Posterior cingulate gyrus (tissue), 11 donors: ENCODE results near the gene CUBN.

Experiments used
- DNase-seq, 10 donors: peaks; one replicate each; pipeline versions ENCODE4 v3.0.0 to v3.0.0-alpha.2; 2020 to 2021; ENCODE audit warnings: mixed read lengths in 3 of 10
- intact Hi-C: fragments of 100-400 bp; cut with DNase I; formaldehyde crosslinking; loops from one replicate; pipeline ENCODE4 v1.15.1; 2023

The CUBN gene

DNA sequence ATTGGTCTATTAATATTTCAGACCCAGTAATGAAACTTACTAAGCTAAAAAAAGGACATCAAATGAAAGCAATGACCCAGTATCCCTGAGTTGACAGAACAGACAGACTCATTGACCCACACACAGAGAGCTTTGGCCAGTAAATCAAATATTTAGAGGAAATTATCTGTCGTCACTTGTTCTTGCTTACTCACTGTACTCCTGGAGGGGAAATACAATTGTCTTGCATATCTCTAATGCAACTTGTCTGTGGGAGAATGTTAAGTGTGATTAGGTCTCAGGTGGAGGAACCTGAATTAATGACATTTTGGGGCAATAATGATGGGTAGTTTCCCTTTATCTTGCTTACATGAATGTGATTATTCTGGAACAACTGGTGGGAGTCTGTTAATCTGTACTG lies 80.4 kb downstream of the CUBN start:
- intact Hi-C loops, result no loop called here

DNA sequence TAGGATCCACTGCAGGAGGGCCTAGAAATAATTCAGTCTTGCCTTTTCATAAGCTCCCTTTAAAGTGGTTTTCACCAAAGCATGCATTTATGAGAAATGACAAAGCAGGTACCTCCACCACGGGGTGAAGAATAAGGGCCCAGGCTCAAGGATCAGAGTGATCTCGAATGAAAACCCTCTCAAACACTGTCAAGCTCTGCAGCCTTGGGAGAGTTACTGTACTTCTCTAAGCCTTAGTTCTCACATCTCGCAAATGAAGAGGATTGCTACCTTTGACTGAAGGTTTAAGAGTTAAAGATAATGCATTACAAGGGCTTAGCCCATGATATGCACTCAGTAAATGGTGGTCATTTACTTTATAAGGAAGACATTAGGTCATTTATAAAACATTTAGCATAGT lies 81.7 kb downstream of the CUBN start:
- DNase-seq, result no peak
- intact Hi-C loops, result no loop called here

More for the DNA sequence above, 80.4 kb downstream of the CUBN start:
- no peak for DNase-seq

DNA sequence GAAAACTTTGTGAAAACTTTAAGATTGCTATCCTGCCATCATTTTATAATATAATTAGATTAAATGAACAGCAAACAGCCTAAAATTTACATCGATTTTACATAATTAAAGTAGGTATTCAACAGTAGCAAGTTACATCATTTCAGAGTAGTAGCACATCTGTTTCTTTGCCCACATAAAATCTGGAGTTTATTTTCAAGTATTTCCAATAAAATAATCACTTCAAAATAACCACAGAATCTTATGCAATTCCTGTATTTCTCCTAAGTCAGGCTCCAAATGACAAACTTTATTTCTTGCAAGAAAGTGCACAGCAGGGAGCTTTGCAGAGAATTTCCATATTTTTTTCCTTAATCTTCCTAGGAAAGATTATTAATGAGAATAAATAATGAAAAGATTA lies 82.6 kb downstream of the CUBN start:
- intact Hi-C loops, result no loop called here

GRCh38 chr10:17043586-17043985 lies 86.0 kb downstream of the CUBN start:
- DNase-seq, result no peak
- intact Hi-C loops, result no loop called here

More for the DNA sequence above, 82.6 kb downstream of the CUBN start:
- no peak for DNase-seq

- intact Hi-C loops, result no loop called here
- no peak for DNase-seq
Observed at GRCh38 chr10:17041626-17042520, 87.7 kb downstream of the CUBN start.

- no peak for DNase-seq
- intact Hi-C loops, result no loop called here
Observed at GRCh38 chr10:17038627-17039026, 91.0 kb downstream of the CUBN start.

DNA sequence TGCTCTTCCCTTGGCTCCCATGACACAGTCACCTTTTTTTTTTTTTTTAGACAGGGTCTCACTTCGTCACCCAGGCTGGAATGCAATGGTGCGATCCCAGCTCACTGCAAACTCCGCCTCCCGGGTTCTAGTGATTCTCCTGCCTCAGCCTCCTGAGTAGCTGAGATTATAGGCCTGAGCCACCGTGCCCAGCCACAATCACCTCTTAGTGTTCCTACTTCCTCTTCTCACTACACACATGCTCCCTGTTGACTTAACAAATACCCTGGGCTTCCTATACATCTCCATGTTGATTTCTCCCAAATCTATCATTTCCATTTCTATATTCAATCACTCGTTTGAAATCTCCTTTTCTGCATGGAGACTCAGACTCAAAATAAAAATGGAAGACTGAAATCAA lies 91.7 kb downstream of the CUBN start:
- intact Hi-C loops, result no loop called here
- DNase-seq, result no peak

DNA sequence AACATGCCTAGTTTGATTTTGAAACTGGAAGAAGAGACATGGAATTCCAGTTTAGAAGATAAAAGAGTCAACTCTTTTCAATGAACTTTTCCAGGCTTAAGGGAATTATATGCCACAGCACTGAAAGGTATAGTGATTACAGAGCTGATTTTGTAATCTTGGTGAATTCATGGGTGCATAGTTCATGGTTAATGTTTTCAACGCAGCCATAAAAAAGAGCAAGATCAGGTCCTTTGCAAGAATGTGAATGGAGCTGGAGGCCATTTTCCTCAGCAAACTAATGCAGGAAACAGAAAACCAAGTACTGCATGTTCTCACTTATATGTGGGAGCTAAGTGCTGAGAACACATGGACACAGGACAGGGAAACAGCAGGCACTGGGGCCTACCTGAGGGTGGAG lies 94.2 kb downstream of the CUBN start:
- no peak for DNase-seq
- intact Hi-C loops, result no loop called here

GRCh38 chr10:17033529-17034260 lies 95.9 kb downstream of the CUBN start:
- intact Hi-C loops, result no loop called here
- DNase-seq, result no peak

GRCh38 chr10:17031637-17032635 lies 97.7 kb downstream of the CUBN start:
- DNase-seq, result no peak
- intact Hi-C loops, result no loop called here

DNA sequence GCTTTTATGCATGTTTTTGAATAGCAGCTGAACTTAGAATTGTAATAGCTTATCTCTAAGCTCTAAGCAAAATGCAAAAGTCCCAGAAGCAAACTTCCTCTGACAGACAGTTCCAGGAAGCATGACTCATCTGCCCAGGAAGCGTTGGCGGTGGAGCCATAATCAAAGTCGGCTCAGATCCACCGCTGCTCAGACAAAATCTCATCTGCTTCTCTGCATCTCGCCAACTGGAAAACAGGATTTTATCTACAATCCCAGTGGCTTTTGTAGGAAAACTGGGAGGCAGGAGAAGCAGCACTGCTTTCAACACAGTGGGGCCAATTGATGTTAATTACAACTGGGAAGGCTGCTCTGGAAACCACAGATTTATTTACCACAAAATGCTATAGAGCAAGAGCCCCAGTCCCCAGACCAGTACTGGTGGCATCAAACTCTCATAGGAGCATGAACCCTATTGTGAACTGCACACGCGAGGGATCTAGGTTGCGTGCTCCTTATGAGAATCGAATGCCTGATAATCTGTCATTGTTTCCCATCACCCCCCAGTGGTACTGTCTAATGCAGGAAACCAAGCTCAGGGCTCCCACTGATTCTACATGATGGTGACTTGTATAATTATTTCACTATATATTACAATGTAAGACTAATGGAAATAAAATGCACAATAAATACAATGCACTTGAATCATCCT lies 99.9 kb downstream of the CUBN start:
- peak in 8 of 10 donors; percentile 19 to 86 (median 48) for DNase-seq
- intact Hi-C loops, result no loop called here

DNA sequence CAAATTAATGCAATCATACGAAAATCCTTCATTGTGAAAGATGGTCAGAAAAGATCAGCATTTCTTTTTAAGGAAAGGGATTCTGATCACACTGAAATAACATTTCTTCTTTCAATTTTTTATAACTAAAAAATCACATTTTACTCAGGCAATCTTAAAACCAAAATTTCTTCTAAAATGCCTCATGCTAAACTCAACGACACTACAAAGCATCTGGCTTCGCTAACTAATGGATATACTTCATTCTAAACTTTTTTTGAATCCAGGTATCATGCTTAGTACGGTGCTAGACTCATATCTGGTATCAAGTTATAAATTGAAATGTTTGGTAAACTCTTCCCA lies 100.4 kb downstream of the CUBN start:
- intact Hi-C loops, result no loop called here
- no peak for DNase-seq

- intact Hi-C loops, result no loop called here
- no peak for DNase-seq
Observed at GRCh38 chr10:17028798-17029197, 100.8 kb downstream of the CUBN start.

DNA sequence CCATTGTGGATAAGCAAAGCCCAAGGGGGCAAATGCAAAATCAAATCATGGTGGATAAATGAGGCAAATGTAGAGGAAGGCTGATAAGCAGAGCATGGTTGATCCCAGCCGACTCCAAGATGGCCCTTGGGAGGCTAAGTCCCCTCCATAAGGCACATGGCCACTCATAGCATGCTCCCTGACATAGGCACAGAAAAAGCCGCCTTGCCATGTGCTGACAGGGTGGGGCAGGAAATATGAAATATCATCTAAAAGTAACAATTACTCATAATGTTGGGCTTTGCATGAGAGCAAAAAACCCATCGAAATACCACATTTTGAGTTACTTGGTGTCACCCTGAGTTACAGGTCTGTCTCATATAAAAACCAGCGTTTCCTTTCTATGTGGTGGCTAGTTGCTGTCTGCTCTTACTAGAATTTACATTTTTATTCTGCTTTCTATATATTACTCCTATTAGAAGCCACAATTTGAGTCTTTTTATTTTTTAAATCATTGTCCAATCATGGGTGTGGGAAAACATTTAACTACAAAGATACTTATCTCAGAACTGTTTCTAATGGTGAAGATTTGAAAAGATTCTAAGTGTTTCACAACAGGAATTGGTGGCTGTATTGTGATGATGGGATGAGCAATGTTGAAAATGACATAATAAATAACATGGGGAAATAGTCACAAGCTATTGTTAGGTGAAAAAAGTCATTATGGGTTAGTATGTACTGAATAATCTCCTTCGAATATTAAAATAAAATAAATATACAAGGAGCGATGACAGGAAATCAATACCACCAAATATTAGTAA lies 102.7 kb downstream of the CUBN start:
- intact Hi-C loops, result no loop called here
- DNase-seq, result no peak

DNA sequence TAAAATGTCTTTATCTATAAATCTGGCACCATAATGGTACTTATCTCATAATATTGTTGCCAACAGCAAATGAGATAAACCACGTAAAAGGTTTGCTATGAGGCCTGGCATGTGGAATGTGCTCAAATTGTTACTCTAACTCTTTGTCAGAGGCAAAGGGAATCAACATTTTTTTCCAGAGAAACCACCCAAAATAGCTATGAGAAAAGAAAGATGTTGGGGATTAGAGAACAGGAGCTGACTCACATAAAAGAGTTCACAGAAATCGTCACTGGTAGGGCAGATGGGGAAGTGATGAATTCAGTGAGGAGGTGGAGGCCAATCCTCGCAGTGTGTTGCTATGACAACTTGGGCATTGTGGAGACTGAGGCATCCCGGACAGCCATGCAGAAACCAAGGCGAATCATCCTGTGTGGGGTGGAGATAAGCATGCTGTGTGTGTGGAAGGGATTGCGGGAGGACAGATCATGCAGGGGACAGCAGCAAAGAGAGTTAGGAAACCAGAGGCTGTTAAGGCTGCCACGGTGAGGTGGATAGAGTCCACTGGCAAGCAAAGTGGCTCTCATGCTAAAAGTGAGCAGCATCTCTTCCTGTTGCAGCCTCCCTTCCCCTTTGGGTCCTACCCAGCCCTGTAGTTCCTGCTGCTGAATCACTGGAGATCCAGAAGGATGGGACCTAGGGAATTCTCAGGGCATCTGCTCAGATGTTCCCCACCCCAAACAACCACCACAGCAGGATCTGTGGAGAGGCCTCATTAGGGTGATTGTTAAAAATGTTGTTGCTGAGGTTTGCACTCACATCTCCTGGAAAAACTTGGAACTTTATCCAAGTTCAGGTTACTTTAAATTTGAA lies 103.9 kb downstream of the CUBN start:
- intact Hi-C loops, result no loop called here
- peak in 8 of 10 donors; percentile 28 to 90 (median 52) for DNase-seq

GRCh38 chr10:17024461-17024860 lies 105.2 kb downstream of the CUBN start:
- intact Hi-C loops, result no loop called here
- DNase-seq, result no peak

DNA sequence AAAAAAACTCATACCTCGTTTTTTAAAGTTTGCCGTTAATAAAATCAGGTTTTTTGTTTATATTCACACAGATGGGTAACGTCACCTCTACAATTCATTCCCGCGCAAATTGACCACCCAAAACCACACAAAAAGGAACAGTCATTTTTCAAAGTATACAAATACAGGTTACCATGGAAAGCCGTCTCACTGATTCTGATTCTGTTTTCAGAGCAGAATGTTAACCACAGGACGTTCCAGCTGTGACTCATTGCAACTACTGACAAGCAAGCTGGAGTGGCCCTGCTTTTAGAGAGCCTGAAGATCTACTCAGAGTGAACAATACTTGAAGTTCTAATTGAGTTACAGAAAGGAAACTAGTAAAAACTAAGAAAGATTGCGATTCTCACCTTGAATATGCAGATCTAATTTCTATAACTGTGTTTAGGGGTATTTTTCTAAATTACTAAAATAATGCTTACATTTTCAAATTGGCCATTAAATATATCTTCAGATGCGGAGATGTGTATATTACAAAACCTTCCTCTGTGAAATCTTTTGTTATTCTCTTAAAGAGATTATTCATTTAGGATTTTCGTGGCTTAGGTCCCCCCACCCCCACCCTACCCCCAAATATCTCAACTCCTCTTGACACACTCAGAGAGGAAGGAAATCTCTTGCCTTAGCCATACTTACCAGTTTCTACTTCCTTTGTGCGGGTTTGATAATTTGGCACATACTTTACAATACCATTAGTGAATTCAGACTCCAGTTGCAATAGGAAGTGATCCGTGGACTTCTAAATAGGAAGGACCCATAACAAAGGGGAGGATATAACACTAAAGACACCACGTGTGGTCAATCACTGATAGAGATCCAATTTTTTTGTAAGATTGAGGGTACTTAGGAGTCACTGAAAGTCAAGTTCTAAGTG lies 106.0 kb downstream of the CUBN start:
- DNase-seq, result no peak
- intact Hi-C loops, result no loop called here
